GOT3 (cell line): ENCODE data around the gene NEIL3.
"Not testable (repeated sequence)": the region's sequence is repeated elsewhere in the genome, so short reads cannot be mapped to it uniquely, and the experiment has no call there.

Source experiments
- DNase-seq: peaks from one replicate; lab custom pipeline; 2025; ENCODE audit warnings: mixed read lengths; lab: John Stamatoyannopoulos, UW

Gene NEIL3

GRCh38 chr4:177301126-177301639 is 8.5 kb upstream of the NEIL3 start:
- no peak for DNase-seq

DNA sequence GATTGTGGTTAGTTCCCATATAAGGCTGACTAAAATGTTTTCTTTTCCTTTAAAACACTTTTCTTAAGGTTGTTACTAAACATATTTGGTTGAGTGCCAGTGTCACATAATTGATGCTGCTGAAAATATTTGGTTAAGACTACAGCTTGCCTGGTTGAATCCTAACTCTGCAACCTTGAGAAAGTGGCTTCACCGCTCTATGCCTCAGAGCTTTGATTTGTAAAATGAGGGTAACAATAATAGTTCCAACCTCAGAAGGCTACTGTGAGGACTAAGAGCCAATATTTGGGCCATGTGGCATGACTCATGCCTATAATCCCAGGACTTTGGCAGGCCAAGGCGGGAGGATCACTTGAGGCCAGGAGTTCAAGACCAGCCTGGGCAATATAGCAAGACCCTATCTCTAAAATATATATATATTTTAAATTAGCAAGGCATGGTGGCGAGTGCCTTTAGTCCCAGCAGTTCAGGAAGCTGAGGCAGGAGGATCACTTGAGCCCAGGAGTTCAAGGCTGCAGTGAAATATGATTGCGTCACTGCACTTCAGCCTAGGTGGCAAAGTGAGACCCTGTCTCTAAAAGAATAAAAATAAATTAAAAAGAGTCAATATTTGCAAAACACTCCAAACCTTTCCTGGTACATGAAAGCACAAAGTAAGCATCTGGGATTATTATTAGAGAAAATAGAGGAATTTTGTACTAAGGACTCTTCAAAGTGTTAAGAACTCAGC is 7.1 kb upstream of the NEIL3 start:
- no peak for DNase-seq

- no peak for DNase-seq
These were observed 5.6 kb upstream of the NEIL3 start for GRCh38 chr4:177304094-177304493.

GRCh38 chr4:177304864-177305263 is 4.8 kb upstream of the NEIL3 start:
- DNase-seq, result not testable (repeated sequence)

- peak; percentile 1 for DNase-seq
These were observed 1.5 kb upstream of the NEIL3 start for GRCh38 chr4:177308125-177308524.

DNA sequence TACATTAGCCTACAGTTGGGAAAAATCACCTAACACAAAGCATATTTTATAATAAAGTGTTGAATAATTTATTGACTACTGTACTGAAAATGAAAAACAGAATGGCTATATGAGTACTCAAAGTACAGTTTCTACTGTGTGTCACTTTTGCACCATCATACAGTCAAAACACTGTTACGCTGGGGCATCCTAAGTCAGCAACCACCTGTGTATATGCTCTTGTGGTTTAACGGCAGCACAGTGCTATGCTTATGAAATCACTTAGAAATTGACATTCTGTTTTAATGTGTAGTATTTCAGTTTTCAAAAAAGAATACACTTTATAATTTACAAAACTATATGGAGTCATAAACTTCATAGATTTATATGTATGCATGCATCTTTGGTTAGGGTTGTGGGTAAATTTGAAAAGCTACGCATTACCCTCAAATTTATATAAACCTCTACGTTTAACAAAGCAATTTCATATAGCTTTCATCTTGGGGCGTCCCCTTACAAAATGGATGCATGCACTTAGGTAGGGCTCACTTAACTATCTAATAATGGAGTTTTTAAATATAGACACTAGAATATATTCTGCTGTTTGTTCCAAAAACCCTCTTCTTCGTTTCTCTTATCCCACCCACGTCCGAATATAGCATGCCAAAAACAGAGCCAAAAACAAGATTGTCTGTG is 690 bp upstream of the NEIL3 start:
- DNase-seq, result no peak

DNA sequence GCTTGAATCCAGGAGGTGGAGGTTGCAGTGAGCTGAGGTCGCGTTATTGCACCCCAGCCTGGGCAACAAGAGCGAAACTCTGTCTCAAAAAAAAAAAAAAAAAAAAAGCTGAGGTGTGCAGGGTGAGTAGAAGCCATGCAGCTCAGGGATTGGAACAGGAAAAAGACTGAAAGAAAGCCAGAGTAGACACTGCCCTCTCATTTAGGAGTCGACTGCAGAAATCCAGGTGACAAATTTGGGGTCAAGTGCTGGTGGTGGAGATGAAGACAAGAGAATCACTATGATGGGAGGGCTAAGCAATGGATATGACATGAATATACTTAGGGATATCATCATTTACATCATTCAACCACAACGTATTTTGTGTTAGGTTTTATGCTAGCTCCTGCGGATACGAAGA is 1.9 kb downstream of the NEIL3 start:
- DNase-seq, result no peak

GRCh38 chr4:177313263-177313662 is 3.6 kb downstream of the NEIL3 start:
- DNase-seq, result no peak

DNA sequence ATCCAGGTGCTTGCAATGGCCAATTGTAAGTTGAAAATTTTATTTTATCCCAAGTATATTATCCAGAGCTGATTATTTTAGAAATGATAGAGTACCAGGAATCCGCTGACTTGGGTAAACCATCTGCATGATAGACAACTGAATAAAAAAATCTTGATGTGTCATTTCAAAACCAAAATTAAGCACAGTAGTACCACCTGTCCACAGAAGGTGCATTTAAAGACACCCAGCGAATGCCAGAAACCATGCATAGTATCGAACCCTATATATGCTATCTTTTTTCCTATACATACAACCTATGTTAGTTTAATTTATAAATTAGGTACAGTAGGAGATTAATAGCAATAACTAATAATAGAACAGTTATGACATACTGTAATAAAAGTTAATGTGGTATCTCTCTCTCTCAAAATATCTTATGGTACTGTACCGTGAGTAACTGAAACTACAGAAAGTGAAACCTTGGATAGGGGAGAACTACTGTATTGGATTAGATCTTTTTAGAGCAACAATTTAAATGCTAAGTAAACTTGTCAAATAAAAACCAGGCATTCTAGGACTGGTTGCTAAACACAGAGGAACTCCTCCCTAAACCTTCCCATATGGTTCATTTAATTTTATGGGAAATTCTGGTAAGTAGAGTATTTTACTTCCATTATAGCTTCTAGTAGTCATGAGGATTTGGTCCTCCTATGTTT is 6.2 kb downstream of the NEIL3 start:
- DNase-seq, result no peak

GRCh38 chr4:177320721-177321120 is 11.0 kb downstream of the NEIL3 start:
- DNase-seq, result no peak

GRCh38 chr4:177321647-177322046 is 12.0 kb downstream of the NEIL3 start:
- no peak for DNase-seq

DNA sequence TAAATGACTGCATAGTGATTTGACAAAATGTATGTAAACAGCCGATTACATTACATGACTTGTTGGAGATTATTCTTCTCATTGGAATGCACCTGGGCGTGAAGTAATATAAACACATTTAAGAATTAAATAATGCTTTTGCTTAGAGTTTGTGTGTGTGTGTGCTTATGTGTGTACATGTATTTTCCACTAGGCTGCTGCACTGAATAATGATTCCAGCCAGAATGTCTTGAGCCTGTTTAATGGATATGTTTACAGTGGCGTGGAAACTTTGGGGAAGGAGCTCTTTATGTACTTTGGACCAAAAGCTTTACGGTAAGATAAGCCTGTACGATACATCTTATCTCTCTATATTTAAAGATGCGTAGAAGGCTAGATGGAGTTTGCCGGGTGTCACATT is 12.6 kb downstream of the NEIL3 start:
- DNase-seq, result no peak

GRCh38 chr4:177322881-177323280 is 13.2 kb downstream of the NEIL3 start:
- no peak for DNase-seq

DNA sequence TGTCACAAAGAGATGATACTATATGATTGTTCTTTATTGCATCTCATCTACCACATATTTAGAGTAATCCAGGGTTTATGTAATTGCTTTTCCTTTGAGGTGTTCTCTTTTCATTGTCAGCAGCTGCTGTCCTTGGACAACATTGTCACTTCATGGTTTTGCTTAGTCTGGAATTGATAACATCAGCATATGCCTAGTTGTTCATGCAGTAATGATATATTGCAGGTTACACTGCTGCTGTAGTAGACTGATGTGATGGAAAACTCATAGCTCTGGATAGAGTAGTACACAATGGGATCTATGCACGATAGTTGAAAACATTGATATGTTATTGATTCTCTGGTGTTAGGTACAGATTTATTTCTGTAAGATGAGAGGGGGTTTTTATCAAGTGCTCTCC is 13.7 kb downstream of the NEIL3 start:
- no peak for DNase-seq

GRCh38 chr4:177332119-177332518 is 22.4 kb downstream of the NEIL3 start:
- DNase-seq, result no peak

DNA sequence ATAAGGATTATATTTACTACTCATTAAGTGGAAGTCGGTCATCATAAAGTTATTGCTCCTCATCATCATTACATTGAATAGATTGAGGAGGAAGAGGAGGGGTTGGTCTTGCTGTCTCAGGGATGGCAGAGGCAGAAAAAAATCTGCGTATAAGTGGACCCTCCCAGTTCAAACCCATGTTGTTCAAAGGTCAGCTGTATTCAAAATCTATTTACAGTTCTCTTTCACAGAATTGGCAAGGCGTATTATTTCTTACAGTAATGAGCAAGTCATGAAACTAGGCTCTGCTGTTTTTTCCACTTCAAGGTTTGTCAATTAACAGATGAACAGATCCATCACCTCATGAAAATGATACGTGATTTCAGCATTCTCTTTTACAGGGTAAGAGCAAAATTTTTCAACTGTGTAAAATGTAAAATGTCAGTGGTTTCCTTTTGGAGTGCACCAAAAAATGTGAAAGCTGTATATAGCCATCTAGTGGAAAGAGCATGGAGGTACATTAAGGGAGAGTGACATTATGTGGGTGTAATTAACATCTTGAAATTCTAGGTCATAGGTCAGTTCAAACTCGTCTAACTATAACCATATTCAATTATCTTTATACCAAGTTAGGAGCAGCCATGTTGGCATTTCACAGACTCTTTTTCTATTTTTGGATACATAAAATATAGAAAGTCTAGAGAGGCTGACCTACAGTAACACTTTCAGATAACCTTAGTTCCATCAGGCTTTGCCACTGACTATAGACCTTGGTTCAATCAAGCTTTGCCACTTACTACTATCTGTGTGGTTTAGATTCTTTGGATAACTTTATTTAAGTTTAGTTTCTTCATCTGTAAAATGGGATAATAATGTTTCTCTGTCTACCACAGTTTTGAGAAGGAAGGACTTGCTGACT is 30.1 kb downstream of the NEIL3 start:
- DNase-seq, result no peak

- DNase-seq, result no peak
These were observed 38.7 kb downstream of the NEIL3 start for GRCh38 chr4:177348348-177348747.

DNA sequence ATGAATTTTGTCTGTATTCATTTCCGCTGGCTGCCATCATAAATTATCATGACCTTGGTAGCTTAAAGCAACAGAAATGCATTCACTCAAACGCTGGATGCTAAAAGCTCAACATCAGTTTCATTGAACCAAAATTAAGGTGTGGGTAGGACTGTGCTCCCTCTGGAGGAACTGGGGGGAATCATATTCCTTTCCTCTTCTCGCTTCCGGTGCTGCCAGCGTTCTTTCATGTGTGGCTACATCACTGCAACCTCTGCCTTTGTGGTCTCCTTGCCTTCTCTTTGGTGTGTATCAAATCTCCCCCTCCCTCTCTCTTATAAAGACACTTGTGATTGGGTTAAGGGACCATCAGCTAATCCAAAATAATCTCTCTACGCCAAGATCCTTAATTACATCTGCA is 39.5 kb downstream of the NEIL3 start:
- no peak for DNase-seq

- no peak for DNase-seq
These were observed 42.1 kb downstream of the NEIL3 start for GRCh38 chr4:177351622-177352244.

- DNase-seq, result no peak
These were observed 46.5 kb downstream of the NEIL3 start for GRCh38 chr4:177356206-177356605.

DNA sequence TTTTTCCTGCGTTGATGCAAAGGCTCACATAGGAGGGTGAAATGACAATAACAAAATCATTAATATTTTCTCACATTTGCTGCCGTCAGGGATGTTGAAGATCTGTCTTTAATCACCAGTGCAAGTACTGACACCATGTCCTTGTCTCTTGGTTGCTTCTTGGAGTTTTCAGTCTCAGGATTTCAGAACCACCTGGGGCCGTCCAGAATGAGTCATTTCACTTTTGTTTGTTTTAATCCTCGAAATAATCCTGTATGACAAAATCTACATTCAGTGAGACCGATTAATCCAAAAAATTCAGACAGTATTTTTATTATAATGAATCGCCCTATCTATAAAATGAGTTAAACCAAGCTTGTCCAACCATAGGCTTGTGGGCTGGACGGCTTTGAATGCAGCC is 47.2 kb downstream of the NEIL3 start:
- no peak for DNase-seq
